GM10847 (cell line): Measurements from ENCODE around the gene LGALS1.

Source experiments
- POLR2A ChIP-seq: IDR thresholded peaks from 2 replicates; pipeline ENCODE4 v1.6.1; 2011; ENCODE audit not compliant: insufficient read length; ENCODE audit errors: extremely low read depth

The LGALS1 gene

GRCh38 chr22:37716708-37717107, 41.3 kb downstream of the LGALS1 start:
- TF ChIP-seq POLR2A, result no peak

DNA sequence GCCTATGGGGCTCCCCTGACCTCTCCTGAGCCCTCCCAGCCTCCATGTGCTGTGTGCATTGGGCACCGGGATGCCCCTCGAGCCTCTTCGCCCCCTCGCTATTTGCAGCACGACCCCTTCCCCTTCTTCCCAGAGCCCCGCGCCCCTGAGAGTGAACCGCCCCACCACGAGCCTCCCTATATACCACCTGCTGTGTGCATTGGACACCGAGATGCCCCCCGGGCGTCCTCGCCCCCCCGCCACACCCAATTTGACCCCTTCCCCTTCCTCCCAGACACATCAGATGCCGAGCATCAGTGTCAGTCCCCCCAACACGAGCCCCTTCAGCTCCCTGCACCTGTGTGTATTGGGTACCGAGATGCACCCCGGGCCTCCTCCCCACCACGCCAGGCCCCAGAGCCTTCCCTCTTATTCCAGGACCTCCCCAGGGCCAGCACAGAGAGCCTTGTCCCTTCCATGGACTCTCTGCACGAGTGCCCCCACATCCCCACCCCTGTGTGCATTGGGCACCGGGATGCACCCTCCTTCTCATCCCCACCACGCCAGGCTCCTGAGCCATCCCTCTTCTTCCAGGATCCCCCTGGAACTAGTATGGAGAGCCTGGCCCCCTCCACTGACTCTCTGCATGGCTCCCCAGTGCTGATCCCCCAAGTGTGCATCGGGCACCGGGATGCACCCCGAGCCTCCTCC, 50.3 kb downstream of the LGALS1 start:
- no peak for TF ChIP-seq POLR2A

GRCh38 chr22:37726241-37726887, 50.9 kb downstream of the LGALS1 start:
- no peak for TF ChIP-seq POLR2A

DNA sequence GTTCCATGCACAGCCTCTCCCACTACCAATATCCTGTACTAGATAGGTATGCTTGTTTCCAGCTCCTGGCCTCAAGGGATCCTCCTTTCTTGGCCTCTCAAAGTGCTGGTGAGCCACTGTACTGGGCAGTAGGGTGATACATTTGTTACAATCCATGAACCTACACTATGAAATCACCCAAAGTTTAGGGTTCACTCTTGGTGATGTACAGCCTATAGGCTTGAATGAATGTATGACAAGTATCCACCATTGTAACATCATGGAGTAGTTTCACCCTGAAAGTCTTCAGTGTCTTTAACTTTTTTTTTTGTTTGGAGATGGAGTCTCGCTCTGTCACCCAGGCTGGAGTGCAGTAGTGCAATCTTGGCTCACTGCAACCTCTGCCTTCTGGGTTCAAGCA, 53.2 kb downstream of the LGALS1 start:
- no peak for TF ChIP-seq POLR2A
